Osteocyte (in vitro differentiated cells): ENCODE data around the gene SLC29A2. TPM values are rescaled to one million over a fixed set of nuclear protein-coding genes. Genes with fewer than 3 reads are reported as not detected.

Experiments
- DNase-seq: peaks from one replicate; pipeline ENCODE4 v3.0.0; 2021; ENCODE audit warnings: mixed read lengths; ENCODE audit not compliant: unreplicated experiment; ENCODE audit errors: extremely low spot score
- H3K27ac Mint-ChIP-seq: one replicate; pipeline ENCODE4 v1.8.0; 2021; ENCODE audit warnings: mild to moderate bottlenecking, mixed read lengths; ENCODE audit not compliant: unreplicated experiment
- H3K27me3 Mint-ChIP-seq: one replicate; pipeline ENCODE4 v1.8.0; 2021; ENCODE audit warnings: mixed read lengths; ENCODE audit not compliant: unreplicated experiment
- H3K36me3 Mint-ChIP-seq: one replicate; pipeline ENCODE4 v1.8.0; 2021; ENCODE audit warnings: mixed read lengths; ENCODE audit not compliant: unreplicated experiment
- H3K4me1 Mint-ChIP-seq: one replicate; pipeline ENCODE4 v1.8.0; 2021; ENCODE audit warnings: mixed read lengths; ENCODE audit not compliant: unreplicated experiment
- H3K4me3 Mint-ChIP-seq: one replicate; pipeline ENCODE4 v1.8.0; 2021; ENCODE audit warnings: mild to moderate bottlenecking, moderate library complexity, mixed read lengths; ENCODE audit not compliant: unreplicated experiment
- H3K9me3 Mint-ChIP-seq: one replicate; pipeline ENCODE4 v1.8.0; 2021; ENCODE audit warnings: mixed read lengths; ENCODE audit not compliant: unreplicated experiment
- total RNA-seq: library from RNA; stranded (reverse); gene quantifications from 2 replicates; pipeline ENCODE4 v1.2.1, GENCODE V29; 2021
- TF ChIP-seq, protein P1 (sequence below): fragments of 200-600 bp; sonication (generic); IDR thresholded peaks from 2 replicates; pipeline ENCODE4 v1.5.0; 2021; ENCODE audit warnings: antibody characterized with exemption, mild to moderate bottlenecking, moderate library complexity

Gene SLC29A2
- total RNA-seq, 1 donor from 2014 or later, result 3.6 TPM

DNA sequence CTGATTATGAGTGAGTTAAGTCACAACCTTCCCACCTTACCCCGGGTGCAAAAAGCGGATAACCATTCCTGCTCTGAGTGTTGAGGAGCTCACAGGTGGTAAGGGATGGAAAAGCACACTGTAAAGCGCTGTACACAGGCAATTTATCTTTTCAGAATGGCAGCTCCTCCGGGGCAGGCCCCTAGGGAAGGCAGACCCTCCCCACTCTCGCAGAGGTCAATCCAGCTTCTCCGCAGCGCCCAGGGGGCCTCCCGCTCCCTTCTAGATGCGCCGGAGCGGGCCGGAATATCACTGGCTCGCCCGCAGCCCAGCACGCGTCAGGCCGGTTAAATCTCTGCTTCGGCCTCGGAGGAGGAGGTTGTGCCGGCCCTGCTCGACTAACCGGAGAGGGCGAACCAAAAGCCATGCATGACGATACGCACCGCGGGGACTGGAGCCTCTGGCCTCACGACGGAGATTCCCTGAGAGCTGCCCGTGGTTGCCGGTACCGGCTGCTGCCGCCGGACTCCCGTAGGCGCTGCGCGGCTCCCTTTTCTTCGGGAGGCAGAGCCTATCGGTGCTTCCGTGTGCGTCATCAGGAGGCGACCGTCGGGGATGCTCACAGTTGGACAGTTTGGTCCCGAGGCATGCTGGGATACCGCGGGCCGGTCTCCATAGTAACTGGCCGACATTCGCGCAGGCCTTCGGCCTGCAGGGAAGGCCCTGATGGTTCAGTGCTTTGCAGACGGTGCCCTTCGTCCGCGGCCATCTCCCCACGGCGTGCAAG is 26.8 kb downstream of the SLC29A2 start, which contains the start of gene BRMS1:
Gene BRMS1 (minus strand): TSS at position 555 of the 766 bp plus-strand sequence. CDS start 2,870 bp downstream, outside the sequence.
- Mint-ChIP-seq H3K36me3 (peaks cover 10% of the 10 kb centered on the region), H3K27me3 (no peaks in the 10 kb centered on the region), H3K4me3 (peak within 1 kb of the TSS; percentile 91), H3K4me1 (peaks cover 48% of the 10 kb centered on the region), H3K27ac (peak within 1 kb of the TSS; percentile 96), H3K9me3 (no peaks in the 10 kb centered on the region)
- TF ChIP-seq, protein P1, sequence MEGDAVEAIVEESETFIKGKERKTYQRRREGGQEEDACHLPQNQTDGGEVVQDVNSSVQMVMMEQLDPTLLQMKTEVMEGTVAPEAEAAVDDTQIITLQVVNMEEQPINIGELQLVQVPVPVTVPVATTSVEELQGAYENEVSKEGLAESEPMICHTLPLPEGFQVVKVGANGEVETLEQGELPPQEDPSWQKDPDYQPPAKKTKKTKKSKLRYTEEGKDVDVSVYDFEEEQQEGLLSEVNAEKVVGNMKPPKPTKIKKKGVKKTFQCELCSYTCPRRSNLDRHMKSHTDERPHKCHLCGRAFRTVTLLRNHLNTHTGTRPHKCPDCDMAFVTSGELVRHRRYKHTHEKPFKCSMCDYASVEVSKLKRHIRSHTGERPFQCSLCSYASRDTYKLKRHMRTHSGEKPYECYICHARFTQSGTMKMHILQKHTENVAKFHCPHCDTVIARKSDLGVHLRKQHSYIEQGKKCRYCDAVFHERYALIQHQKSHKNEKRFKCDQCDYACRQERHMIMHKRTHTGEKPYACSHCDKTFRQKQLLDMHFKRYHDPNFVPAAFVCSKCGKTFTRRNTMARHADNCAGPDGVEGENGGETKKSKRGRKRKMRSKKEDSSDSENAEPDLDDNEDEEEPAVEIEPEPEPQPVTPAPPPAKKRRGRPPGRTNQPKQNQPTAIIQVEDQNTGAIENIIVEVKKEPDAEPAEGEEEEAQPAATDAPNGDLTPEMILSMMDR, result peak; percentile 6
- DNase-seq, result peak; percentile 97

DNA sequence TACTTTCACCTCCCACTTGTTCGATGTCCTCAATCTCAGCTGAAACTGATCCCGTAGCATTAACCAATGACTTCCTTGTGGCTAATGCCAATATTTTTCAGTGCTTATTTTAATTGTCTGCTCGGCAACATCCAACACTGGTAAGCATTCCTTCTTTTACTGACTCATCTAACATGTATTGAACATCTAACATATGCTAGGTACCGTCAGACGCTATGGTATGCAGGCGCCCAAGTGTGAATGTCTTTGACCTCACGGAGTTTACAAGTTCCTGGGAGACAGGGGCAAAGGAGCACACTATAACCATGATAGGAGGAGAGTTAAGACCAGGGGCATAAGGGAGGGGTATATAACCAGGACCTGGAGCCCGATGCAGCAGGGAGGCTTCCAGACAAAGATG is 28.4 kb downstream of the SLC29A2 start:
- Mint-ChIP-seq H3K36me3 (peaks cover 10% of the 10 kb centered on the region), H3K4me1 (peaks cover 47% of the 10 kb centered on the region), H3K9me3 (no peaks in the 10 kb centered on the region), H3K27ac (peak overlapping the region; percentile 52), H3K4me3 (peak overlapping the region; percentile 91), H3K27me3 (no peaks in the 10 kb centered on the region)
- TF ChIP-seq, protein P1, result no peak
- DNase-seq, result no peak

DNA sequence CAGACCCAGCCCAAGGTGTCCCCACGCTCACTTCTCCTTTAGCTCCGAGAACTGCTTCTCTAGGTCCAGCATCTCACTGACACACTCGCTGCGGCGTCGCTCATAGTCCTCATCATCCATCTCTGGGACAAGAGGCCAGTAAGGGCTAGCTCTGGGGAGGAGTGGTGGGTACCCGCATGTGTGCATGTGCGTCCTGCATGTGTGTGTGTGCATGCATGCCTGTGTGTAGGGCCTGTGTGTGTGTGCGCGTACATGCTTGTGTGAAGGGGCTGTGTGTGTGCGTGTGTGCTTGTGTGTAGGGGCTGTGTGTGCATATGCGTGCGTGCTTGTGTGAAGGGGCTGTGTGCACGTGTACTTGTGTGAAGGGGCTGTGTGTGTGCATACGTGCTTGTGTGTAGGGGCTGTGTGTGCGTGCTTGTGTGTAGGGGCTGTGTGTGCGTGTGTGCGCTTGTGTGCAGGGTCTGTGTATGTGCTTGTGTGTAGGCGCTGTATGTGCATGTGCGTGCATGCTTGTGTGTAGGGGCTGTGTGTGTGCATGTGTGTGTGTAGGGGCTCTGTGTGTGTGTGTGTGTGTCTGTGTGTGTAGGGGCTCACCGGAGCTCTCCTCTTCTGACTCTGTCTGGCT is 29.9 kb downstream of the SLC29A2 start:
- DNase-seq, result no peak
- Mint-ChIP-seq H3K4me1 (peaks cover 57% of the 10 kb centered on the region), H3K27me3 (no peaks in the 10 kb centered on the region), H3K4me3 (no peak overlapping the region), H3K36me3 (peaks cover 10% of the 10 kb centered on the region), H3K27ac (no peak overlapping the region), H3K9me3 (no peaks in the 10 kb centered on the region)
- TF ChIP-seq, protein P1, result no peak

DNA sequence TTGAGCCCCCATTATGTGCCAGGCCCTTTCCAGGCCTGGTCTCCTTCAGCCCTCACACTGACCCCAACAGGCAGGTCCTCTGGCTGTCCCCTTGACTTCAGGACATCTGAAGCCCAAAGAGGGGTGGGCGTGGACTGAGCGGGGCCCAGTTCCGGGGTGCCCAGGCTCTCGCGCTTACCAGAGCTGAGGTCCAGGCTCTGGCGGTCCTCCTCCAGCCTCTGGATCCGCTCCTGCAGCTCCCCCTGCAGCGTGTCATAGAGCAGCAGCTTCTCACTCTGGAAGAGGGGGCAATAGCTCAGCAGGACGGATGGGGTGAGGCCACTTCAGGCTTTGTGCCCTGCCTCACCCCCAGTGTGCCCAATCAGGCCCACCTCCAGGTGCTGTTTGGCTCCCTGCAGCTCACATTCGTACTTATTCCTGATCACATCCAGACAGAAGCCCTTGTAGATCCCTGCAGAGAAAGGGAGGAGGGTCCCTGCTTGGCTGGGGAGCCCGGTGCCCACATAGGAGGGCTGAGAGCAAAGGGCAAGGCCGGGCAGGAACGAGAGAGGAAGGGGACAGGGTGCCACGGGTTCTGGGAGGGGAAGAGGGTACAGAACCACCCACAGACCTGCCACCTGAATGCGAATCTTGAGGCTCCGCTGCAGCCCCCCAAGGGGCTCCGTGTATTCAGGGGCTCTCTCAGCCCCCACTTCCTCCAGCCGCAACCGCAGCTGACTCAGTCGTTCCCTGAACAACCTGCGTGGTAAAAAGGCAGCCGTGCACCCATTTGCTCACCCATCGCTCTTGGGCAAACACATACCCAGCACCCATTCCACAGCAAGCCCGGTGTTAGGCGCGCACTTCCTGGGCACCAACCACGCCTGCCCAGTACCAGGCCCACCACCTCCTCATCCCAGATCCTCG is 30.7 kb downstream of the SLC29A2 start:
- H3K4me1 Mint-ChIP-seq, result peaks cover 55% of the 10 kb centered on the region
- no peak overlapping the region for H3K4me3 Mint-ChIP-seq
- H3K27ac Mint-ChIP-seq, result no peak overlapping the region
- DNase-seq, result no peak
- peaks cover 10% of the 10 kb centered on the region for H3K36me3 Mint-ChIP-seq
- no peaks in the 10 kb centered on the region for H3K9me3 Mint-ChIP-seq
- TF ChIP-seq, protein P1, result no peak
- no peaks in the 10 kb centered on the region for H3K27me3 Mint-ChIP-seq
